ENCODE results near the gene GPR52.

The GPR52 gene

DNA sequence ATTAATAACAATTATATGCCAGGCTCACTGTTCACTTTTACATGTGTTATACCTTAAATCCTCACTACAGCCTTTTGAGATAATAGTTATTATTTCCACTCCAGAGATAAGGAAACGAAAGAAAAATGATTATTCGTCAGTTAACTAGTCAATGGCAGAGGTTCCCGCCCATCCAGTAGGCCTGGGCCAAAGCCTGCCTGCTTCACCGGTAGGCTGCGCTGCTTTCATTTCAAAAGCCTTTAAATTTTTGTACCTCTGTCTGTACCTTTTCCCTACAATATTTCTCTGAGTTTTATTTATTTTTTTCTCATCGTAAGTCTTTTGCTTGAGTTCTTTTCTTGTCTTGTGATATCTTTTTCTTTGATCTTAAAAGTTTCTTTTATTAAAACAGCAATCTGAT lies 3.6 kb downstream of the GPR52 start:
- TF ChIP-seq, protein P1, sequence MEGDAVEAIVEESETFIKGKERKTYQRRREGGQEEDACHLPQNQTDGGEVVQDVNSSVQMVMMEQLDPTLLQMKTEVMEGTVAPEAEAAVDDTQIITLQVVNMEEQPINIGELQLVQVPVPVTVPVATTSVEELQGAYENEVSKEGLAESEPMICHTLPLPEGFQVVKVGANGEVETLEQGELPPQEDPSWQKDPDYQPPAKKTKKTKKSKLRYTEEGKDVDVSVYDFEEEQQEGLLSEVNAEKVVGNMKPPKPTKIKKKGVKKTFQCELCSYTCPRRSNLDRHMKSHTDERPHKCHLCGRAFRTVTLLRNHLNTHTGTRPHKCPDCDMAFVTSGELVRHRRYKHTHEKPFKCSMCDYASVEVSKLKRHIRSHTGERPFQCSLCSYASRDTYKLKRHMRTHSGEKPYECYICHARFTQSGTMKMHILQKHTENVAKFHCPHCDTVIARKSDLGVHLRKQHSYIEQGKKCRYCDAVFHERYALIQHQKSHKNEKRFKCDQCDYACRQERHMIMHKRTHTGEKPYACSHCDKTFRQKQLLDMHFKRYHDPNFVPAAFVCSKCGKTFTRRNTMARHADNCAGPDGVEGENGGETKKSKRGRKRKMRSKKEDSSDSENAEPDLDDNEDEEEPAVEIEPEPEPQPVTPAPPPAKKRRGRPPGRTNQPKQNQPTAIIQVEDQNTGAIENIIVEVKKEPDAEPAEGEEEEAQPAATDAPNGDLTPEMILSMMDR (IDR thresholded peaks at IDR 0.05; ENCODE audit: low read depth, low read length): no peak
- H3K4me3 ChIP-seq (ENCODE audit: low read depth, low read length): no peak overlapping the region

DNA sequence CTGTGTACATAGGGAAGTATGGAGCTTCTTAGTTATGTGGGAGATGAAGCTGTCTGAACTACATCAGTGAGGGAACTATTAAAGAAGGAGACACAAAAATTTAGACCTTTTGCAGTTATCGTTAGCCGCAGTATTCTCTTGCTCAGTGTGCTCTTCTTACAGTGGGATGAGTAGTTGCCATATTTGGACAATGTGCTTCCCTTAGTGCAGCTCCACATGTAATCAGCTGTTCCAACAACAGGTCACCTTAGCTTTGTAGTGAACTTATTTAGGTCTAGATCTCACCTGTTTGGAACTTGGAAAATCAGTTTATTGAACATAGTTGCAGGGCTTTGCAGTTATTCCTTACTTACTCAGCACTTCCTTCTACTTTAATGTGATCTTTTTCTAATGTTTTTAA lies 18.1 kb downstream of the GPR52 start:
- no peak overlapping the region for H3K4me3 ChIP-seq (ENCODE audit: low read depth, low read length)
- TF ChIP-seq, protein P1 (IDR thresholded peaks at IDR 0.05; ENCODE audit: low read depth, low read length): no peak

DNA sequence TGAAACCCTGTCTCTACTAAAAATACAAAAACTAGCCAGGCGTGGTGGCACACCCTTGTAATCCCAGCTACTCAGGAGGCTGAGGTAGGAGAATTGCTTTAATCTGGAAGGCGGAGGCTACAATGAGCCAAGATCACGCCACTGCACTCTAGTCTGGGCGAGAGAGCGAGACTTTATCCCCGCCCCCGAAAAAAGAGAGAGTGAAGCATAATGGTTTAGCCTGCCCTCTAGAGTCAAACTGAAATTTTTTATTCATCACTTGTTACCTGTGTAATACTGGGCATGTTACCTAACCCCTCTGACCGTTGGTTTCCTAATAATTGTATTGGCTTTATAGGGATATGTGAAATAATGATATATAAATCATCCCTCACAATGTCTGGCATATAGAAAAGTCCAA lies 18.8 kb downstream of the GPR52 start:
- TF ChIP-seq, protein P1 (IDR thresholded peaks at IDR 0.05; ENCODE audit: low read depth, low read length): no peak
- H3K4me3 ChIP-seq (ENCODE audit: low read depth, low read length): no peak overlapping the region

DNA sequence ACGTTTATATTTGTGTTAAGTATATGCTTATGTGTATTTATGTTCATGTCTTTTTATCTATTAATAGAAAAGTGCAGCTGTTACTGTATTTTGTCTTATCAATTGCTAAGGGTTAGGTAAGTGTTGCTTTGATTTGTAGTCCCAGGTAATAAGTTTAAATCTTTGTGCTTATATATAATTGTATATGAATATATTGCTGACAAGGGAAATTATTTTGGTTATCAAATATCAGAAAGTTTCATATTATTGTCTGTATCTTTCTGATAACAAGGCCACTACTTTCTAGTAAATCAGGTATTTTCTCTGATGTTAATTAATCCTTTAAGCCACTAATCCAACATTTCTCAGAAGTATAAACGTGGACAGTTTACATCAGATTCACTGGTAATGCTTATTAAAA lies 21.3 kb downstream of the GPR52 start:
- no peak overlapping the region for H3K4me3 ChIP-seq (ENCODE audit: low read depth, low read length)
- TF ChIP-seq, protein P1 (IDR thresholded peaks at IDR 0.05; ENCODE audit: low read depth, low read length): no peak

DNA sequence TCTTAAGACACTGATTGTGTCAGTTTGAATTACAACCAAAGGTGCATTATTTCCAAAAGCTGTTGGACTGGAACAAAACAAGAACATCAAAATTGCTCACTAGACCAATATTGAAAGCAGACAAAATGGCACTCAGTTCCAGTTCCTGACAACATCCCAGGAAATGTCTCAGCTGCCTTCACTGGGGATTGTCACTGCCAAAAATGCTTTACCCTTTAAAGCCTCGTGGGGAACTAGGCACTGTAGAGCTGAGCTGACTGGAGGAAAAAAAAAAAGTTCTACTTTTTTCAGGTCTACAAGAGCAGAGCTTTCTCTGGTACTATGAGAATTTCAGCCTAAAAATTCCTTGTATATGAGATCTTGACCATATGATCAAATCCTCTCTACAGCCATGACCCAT lies 21.9 kb downstream of the GPR52 start:
- TF ChIP-seq, protein P1 (IDR thresholded peaks at IDR 0.05; ENCODE audit: low read depth, low read length): no peak
- no peak overlapping the region for H3K4me3 ChIP-seq (ENCODE audit: low read depth, low read length)

DNA sequence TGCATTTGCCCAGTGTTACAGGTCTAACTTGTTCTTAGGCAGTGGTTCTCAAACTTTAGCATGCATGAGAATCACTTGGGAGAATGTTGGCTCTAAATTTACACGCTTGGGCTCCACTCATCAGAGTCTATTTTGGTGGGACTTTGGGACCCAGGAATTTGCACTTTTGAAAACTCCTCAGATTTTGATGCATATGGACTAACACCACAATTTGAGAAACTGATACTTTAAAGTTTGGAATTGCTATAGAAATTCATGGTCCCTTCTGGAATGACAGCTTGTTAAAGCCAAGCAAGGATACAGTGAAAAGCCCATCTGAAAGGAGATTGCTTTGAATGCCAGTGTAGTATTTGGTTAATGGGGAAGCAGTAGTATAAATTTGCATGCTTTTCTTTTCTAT lies 31.5 kb downstream of the GPR52 start:
- no peak overlapping the region for H3K4me3 ChIP-seq (ENCODE audit: low read depth, low read length)
- TF ChIP-seq, protein P1 (IDR thresholded peaks at IDR 0.05; ENCODE audit: low read depth, low read length): no peak

DNA sequence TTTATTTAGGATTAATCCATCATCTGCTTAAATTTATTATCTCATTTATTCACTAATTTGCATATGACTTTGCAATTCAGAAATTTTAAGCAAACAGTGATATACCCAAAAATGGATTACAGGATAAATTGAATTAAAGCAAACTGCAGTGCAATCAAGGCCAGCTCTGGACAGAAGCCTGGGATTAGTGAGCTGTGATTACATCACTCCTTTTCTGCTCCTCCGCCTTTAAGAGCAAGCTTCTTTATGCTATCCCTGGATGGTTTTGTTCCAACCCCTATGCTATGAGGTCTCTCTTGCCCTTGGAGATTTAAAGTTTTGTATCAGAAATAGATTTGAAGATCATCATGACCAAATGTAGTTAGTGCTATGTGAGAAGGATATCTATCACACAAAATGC lies 32.6 kb downstream of the GPR52 start:
- TF ChIP-seq, protein P1 (IDR thresholded peaks at IDR 0.05; ENCODE audit: low read depth, low read length): no peak
- no peak overlapping the region for H3K4me3 ChIP-seq (ENCODE audit: low read depth, low read length)

Measured in WI38 (cell line).